Measurements from ENCODE around the gene PACSIN2.

DNA sequence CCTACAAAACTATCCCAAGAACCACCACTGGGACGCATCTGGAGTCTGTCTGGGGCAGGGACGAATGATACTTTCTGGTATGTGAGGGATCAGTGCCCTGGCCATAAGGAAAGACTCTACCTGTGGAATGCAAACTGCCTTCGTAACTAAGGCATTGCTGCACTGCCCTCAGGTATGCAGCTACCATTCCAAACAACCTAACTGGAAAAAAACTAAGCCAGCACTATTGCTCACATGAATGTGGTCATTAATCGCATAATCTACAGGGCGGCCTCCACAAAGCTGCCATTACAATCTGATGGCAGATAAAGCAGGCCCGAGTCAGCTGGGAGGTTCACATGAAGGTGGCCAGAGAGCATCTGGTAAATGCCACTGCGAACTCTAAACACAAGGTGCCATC is 3.9 kb downstream of the PACSIN2 start:
- TF ChIP-seq, protein P1, sequence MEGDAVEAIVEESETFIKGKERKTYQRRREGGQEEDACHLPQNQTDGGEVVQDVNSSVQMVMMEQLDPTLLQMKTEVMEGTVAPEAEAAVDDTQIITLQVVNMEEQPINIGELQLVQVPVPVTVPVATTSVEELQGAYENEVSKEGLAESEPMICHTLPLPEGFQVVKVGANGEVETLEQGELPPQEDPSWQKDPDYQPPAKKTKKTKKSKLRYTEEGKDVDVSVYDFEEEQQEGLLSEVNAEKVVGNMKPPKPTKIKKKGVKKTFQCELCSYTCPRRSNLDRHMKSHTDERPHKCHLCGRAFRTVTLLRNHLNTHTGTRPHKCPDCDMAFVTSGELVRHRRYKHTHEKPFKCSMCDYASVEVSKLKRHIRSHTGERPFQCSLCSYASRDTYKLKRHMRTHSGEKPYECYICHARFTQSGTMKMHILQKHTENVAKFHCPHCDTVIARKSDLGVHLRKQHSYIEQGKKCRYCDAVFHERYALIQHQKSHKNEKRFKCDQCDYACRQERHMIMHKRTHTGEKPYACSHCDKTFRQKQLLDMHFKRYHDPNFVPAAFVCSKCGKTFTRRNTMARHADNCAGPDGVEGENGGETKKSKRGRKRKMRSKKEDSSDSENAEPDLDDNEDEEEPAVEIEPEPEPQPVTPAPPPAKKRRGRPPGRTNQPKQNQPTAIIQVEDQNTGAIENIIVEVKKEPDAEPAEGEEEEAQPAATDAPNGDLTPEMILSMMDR (IDR thresholded peaks at IDR 0.05; ENCODE audit: insufficient read depth, low read length, poor library complexity, severe bottlenecking), result no peak
- TF ChIP-seq EZH2phosphoT487 (conservative IDR thresholded peaks at IDR 0.05; ENCODE audit: low read length), result no peak
